Lower lobe of right lung (tissue), 2 donors: Measurements from ENCODE around the gene STK31. TPM values are rescaled to one million over a fixed set of nuclear protein-coding genes. Genes with fewer than 3 reads are reported as not detected.
A peak's percentile ranks its signal among the peaks of the same experiment; 100 is the strongest.
"Not testable (repeated sequence)": the region's sequence is repeated elsewhere in the genome, so short reads cannot be mapped to it uniquely, and the experiment has no call there.

Experiments
- ATAC-seq, 2 donors: fragments of 200-7000 bp; cut with Tn5 transposase; one replicate each; pipeline ENCODE4 v1.9.1; 2020 to 2022; ENCODE audit warnings: mild to moderate bottlenecking in 2 of 2, moderate library complexity in 2 of 2
- DNase-seq: peaks from one replicate; pipeline ENCODE4 v3.0.0-alpha.2; 2020
- H3K27ac ChIP-seq: fragments of 200-600 bp; one replicate; pipeline ENCODE4 v1.8.0; 2022
- H3K27me3 ChIP-seq: fragments of 200-600 bp; one replicate; pipeline ENCODE4 v1.8.0; 2022; ENCODE audit warnings: low read depth
- H3K36me3 ChIP-seq: fragments of 200-600 bp; one replicate; pipeline ENCODE4 v1.8.0; 2022; ENCODE audit warnings: mild to moderate bottlenecking
- H3K4me1 ChIP-seq: fragments of 200-600 bp; one replicate; pipeline ENCODE4 v1.8.0; 2022
- H3K4me3 ChIP-seq: fragments of 200-600 bp; one replicate; pipeline ENCODE4 v1.8.0; 2022; ENCODE audit warnings: mild to moderate bottlenecking
- H3K9me3 ChIP-seq: fragments of 200-600 bp; one replicate; pipeline ENCODE4 v1.8.0; 2022
- intact Hi-C: fragments of 100-400 bp; cut with DNase I; formaldehyde crosslinking; loops from one replicate; pipeline ENCODE4 v1.11.0; 2022
- total RNA-seq: library from RNA; stranded (reverse); fragmentation: NEBNext Ultra II Directional; extraction: Animal tissue kit (Norgen Biotek cat#: 25700); gene quantifications from one replicate; pipeline ENCODE4 v1.2.1, GENCODE V29; 2021
- TF ChIP-seq, protein P1 (sequence below): fragments of 200-600 bp; IDR thresholded peaks from one replicate; pipeline ENCODE4 v1.8.0; 2022; ENCODE audit warnings: antibody characterized with exemption, mild to moderate bottlenecking
- donor health status: DM: no; HTN: yes; CAD: no; lungs with severe emphysema.

STK31 gene
- total RNA-seq, 1 donor from 2014 or later, result 1.0 TPM

DNA sequence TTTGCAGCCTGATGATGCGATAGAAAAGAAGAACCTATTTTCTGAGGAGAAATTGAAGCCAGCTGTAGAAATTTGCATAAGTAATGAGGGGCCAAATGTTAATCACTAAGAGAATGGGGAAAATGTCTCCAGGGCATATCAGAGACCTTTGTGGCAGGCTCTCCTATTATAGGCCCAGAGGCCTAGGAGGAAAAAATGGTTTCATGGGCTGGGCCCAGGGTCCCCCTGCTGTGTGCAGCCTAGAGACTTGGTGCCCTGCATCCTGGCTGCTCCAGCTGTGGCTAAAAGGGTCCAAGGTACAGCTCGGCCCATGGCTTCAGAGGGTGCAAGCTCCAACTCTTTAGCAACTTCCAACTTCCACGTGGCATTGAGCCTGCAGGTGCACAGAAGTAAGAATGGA is 123.4 kb downstream of the STK31 start:
- no peak overlapping the region for H3K4me3 ChIP-seq
- intact Hi-C loops, result no loop called here
- no peaks in the 10 kb centered on the region for H3K27me3 ChIP-seq
- TF ChIP-seq, protein P1, sequence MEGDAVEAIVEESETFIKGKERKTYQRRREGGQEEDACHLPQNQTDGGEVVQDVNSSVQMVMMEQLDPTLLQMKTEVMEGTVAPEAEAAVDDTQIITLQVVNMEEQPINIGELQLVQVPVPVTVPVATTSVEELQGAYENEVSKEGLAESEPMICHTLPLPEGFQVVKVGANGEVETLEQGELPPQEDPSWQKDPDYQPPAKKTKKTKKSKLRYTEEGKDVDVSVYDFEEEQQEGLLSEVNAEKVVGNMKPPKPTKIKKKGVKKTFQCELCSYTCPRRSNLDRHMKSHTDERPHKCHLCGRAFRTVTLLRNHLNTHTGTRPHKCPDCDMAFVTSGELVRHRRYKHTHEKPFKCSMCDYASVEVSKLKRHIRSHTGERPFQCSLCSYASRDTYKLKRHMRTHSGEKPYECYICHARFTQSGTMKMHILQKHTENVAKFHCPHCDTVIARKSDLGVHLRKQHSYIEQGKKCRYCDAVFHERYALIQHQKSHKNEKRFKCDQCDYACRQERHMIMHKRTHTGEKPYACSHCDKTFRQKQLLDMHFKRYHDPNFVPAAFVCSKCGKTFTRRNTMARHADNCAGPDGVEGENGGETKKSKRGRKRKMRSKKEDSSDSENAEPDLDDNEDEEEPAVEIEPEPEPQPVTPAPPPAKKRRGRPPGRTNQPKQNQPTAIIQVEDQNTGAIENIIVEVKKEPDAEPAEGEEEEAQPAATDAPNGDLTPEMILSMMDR, result no peak
- H3K36me3 ChIP-seq, result no peaks in the 10 kb centered on the region
- H3K4me1 ChIP-seq, result no peaks in the 10 kb centered on the region
- H3K27ac ChIP-seq, result no peak overlapping the region
- H3K9me3 ChIP-seq, result peaks cover 20% of the 10 kb centered on the region
- DNase-seq, result no peak
- ATAC-seq, result no peak

DNA sequence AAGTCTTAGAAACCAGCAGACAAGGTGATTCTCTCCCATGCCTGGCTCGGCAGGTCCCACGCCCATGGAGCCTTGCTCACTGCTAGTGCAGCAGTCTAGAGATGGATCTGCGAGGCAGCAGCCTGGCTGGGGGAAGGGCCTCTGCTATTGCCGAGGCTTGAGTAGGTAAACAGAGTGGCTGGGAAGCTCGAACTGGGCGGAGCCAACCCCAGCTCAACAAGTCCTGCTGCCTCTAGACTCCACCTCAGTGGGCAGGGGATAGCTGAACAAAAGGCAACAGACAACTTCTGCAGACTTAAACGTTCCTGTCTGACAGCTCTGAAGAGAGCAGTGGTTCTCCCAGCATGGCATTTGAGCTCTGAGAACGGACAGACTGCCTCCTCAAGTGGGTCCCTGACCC is 134.8 kb downstream of the STK31 start:
- ATAC-seq, H3K4me1 ChIP-seq, H3K27ac ChIP-seq, intact Hi-C loops, H3K27me3 ChIP-seq, DNase-seq, H3K36me3 ChIP-seq, H3K4me3 ChIP-seq: not testable (repeated sequence)
- H3K9me3 ChIP-seq, result peaks cover 35% of the 10 kb centered on the region

DNA sequence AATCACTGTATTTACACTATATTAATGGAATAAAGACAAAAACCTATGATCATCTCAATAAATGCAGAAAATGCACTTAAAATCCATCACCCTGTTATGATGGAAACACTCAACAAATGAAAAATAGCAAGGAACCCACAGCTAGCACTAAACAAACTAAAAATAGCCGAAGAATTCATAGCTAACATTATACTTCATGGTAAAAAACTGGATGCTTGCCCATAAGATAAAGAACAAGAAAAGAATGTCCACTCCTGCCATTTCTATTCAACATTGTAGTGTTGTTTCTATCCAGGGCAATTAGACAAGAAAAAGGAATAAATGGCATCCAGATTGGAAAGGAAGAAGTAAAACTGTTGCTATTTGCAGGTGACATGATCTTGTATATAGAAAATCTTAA is 142.1 kb downstream of the STK31 start:
- Histone ChIP-seq H3K27me3 (no peaks in the 10 kb centered on the region), H3K27ac (no peak overlapping the region), H3K9me3 (peaks cover 11% of the 10 kb centered on the region), H3K4me1 (no peaks in the 10 kb centered on the region), H3K4me3 (no peak overlapping the region), H3K36me3 (no peaks in the 10 kb centered on the region)
- intact Hi-C loops, result no loop called here
- no peak for ATAC-seq
- TF ChIP-seq, protein P1, result no peak
- no peak for DNase-seq

DNA sequence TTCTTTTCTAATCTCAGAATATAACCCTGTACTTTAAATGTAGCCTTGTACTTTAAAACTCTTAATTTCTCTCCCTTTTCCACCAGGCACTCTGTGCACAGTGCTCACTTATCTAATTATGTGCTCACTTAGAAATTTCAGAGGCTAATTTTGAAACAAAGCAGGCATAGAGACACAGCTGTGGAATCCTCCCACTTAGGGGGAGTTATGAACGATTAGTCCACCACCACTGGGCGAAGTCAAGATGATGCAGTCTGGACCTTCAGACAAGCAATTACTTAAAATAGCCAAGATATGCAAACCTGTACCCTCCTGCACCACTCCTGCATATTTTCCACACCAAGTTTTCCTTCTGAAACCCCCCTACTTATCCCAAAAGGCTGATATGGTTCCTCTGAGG is 143.0 kb downstream of the STK31 start:
- Histone ChIP-seq H3K4me1 (no peaks in the 10 kb centered on the region), H3K9me3 (peaks cover 7% of the 10 kb centered on the region), H3K27ac (no peak overlapping the region), H3K27me3 (no peaks in the 10 kb centered on the region), H3K4me3 (no peak overlapping the region), H3K36me3 (no peaks in the 10 kb centered on the region)
- TF ChIP-seq, protein P1, result no peak
- no peak for DNase-seq
- no peak for ATAC-seq
- intact Hi-C loops, result no loop called here

DNA sequence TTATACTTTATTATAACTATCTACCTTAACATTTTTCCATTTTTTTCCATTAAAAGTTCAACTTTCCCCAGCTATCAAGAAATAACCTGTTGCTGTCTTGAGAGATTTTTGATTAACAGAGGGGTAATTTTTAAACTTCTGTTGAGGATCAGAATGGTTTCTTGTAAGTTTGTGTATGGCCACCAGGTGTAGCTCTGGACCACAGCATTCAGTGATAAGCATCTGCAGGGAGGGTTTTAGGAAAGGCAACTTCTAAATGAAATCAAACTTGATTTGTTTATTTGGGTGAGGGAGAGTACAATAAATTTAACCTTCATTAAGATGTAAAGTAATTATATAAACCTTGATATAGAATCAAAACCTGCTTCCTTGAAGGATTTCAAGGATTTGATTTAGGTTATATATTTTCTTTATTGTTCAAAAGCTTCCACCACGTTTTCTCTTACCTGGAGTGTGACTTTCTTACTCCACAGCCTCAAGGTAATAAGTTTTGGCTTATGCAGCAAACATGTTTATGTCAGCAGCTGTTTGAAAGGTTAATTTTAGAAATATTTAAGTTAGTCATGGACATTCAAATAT is 153.3 kb downstream of the STK31 start:
- ATAC-seq (no peak), DNase-seq (no peak)
- no peaks in the 10 kb centered on the region for H3K36me3 ChIP-seq
- H3K27ac ChIP-seq, result no peak overlapping the region
- H3K9me3 ChIP-seq, result no peaks in the 10 kb centered on the region
- intact Hi-C loops, result no loop called here
- H3K27me3 ChIP-seq, result no peaks in the 10 kb centered on the region
- no peak overlapping the region for H3K4me3 ChIP-seq
- H3K4me1 ChIP-seq, result no peaks in the 10 kb centered on the region
- TF ChIP-seq, protein P1, result peak; percentile 24

DNA sequence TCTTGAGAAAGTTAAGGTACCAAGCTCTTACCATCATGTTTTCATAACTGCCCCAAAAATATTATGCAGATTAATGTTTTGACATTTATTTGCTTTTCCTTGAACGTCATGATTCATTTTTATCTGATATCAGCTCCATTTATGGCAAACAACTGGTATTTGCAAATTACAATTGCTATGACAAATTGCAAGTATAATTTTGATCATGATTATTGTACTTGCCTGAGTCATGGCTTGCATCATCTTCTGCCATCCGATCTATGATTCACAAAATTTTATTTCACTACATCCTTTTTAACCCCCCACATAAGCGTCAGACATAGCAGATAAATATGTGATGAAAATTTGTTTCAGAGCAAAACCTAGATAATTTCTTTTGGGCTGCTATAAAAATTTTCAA is 155.0 kb downstream of the STK31 start:
- Histone ChIP-seq H3K4me1 (no peaks in the 10 kb centered on the region), H3K36me3 (no peaks in the 10 kb centered on the region), H3K27me3 (no peaks in the 10 kb centered on the region), H3K4me3 (no peak overlapping the region), H3K27ac (no peak overlapping the region), H3K9me3 (no peaks in the 10 kb centered on the region)
- ATAC-seq (no peak), DNase-seq (no peak)
- TF ChIP-seq, protein P1, result no peak
- intact Hi-C loops, result no loop called here
